Measurements from ENCODE around the gene ZNF112.
"Not testable (repeated sequence)": the region's sequence is repeated elsewhere in the genome, so short reads cannot be mapped to it uniquely, and the experiment has no call there.

ZNF112 gene

DNA sequence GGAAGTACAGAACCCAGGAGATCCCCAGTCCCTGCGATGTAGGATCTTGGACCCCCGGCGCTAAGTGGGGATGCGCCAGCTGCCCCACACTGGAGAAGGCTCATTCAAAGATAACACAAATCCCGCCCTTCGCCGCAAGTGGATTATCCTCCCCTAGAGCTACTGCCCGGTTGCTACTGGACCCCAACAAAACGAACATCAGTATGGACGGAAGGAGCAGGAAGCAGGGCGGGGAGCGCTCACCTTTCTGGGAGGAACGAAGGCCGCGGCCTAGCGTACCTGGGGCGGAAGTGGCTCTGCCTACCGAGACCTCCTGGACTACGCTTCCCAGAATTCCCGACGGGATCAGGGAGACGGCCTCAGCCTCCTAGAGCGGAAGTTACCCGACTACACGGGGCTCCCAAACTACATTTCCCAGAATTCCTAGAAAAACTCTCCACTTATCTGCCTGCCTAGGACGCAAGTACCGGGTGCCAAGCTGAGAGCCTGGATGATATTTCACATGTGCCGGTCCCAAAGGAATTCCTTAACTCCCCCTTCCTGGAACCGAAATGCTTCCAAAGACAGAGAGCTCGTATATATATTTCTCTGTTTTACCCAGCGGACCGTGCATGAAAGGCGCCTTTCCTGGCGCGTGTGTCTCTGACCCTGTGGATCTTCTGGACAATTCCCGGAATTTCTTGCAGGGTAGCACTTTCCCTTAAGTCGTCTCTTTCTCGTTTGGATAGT lies at the start of gene ZNF112:
TSS of gene ZNF112 (minus strand) at position 298 of the 729 bp plus-strand sequence. CDS start 16,141 bp downstream, outside the sequence.
- DNase-seq (ENCODE audit: low read depth, low spot score) = peak; percentile 96

DNA sequence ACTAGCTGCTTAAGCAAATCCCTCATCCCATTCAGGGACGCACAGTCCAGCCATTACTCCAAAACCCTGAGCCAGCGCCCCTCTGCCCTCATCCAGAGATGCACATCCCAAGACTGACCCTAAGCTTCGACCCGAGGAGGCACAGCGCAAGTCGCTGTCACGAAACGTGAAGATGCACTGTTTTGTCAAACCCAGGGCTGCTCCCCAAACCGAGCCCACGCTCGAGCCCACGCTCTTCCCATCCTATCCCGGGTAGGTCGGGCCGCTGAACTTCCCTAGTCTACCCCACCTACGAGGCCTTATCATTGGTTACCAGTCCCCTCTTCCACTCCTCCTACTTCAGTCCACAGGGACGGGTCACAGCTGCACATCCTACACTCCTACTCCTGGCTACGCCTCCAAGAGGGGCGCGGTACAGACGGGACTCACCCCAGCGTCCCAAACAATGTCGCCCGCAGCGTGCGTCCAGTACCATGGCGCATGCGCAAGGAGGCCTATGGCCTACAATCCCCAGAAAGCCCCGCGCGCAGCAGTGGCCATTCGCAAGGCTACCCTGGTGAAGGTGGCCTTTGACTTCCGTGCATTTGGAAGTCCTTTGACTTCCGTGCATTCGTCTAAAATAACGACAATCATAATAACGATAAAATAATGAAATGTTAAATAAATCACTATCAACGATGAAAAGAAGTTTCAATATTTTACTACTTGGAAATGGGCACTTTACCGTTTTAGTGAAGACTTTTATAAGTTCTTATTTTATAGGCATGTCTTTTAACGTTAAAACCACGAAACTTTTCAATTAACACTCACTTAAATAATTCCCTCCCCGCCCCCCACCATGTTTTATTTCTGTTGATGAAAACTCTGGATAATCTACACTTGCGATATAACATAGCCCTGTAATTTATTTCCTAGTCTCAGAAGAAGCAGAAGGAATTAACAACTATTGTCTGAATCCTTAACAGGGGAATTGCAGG lies 44.9 kb upstream of the ZNF112 start, which contains the start of gene ZNF285:
TSS of gene ZNF285 (minus strand) at position 470 of the 977 bp plus-strand sequence. CDS start 4,395 bp downstream, outside the sequence.
- peak; percentile 98 for DNase-seq (ENCODE audit: low read depth, low spot score)

DNA sequence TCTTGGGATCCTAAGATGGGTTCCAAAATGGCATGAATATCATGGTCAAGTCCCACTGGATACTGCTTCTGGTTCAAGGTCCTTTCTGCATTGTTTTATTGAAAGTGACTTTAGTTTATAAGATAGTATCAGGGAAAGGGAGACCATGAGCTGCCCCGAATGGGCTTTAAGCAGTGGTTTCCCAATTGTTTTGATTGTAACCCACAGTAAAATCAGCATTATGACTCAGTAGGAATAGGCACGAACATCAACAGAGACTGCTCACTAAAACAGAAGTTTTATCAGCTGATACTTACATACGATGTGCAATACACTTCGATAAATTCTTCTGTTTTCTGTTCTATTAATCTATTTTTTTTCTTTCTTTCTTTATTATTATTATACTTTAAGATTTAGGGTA lies 32.8 kb upstream of the ZNF112 start:
- DNase-seq (ENCODE audit: low read depth, low spot score) = not testable (repeated sequence)

DNA sequence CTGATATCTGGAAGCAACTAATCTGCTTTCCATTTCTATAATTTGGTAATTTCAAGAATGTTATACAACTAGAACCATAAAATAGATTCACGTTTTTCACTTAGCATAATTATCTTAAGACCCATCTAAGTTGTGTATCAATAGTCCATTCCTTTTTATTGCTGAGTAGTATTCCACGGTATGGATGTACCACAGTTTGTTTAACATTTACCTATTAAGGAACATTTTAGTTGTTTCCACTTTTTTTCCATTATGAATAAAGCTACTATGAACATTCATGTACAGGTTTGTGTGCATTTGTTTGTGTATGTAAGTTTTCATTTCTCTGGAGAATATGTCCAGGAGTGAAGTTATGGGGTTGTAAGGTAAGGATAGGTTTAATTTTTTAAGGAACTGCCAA lies 18.3 kb upstream of the ZNF112 start:
- no peak for DNase-seq (ENCODE audit: low read depth, low spot score)

GRCh38 chr19:44371815-44372480 lies 15.5 kb upstream of the ZNF112 start:
- no peak for DNase-seq (ENCODE audit: low read depth, low spot score)

DNA sequence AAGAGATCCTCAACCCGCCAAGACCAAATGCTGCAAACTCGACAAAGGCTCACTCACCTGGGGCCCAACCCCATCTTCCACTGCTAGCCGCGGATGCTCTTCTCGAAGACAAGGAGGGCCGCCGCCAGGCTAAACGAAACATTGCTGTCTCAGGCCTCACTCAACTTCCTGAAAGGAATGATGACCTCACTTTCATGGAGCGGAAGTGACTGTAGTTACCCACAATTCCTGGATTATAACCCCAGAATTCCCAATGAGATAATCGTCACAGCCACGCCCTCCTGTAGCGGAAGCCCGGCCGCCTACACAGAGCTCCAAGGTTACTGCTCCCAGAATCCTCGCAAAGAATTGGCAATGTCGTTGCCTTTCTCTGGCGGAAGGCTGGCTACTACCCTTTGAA lies 10.5 kb upstream of the ZNF112 start:
- DNase-seq (ENCODE audit: low read depth, low spot score) = peak; percentile 2

- no peak for DNase-seq (ENCODE audit: low read depth, low spot score)
These were observed 9.9 kb downstream of the ZNF112 start for GRCh38 chr19:44346556-44346955.

DNA sequence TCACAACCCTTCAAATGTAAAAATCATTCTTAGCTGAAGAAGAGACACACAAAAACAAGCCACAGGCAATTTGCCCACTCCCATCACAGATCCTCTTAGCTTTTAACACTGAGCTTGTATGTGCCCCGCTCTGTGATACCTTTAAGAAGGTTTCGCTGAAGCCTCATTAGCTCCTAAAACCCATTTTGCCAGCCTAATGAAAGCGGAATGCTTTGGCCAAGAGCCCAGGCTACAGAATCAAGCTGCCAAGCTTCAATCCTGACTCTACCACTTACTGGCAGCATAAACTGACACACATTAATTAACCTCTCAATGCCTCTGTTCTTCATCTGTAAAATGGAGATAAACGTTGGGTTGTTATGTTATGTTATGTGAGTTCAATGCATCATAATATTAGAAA lies 10.5 kb downstream of the ZNF112 start:
- DNase-seq (ENCODE audit: low read depth, low spot score) = no peak

DNA sequence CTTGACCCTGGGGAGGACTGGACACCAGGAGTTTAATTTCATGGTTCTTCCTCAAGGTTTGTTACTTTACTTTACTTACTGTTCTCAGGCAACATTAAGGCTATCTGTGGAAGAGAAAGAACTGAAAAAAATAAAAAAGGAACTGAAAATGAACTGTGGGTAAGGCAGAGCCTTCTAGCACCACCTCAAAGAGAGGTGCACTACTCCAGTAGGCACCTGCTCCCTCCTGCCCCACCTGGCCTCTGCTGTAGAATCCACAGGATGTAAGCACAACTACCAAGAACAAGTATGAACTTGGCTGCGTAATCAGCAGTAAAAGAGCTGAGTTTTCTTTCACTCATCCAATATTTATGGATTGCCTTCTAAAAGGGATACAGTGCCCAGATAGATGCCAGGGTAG lies 12.2 kb downstream of the ZNF112 start:
- no peak for DNase-seq (ENCODE audit: low read depth, low spot score)

DNA sequence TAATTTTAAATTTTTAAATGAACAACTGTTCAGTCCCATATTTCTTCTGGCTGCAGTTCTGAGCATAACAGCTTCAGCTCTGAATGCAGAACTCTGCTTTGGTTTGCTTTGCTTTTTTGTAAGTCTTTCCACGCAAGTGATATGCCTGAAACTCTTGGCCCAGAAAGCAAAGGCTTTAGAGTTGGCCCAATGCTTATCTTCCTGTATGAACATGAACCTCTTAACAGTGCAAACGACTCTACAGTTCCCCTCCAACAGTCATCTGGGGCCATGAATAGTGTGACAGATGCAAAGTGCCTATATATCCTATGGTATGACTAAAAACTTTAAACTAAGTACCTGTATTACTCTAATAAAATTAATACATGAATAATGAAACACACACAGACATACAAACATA lies 14.7 kb downstream of the ZNF112 start:
- no peak for DNase-seq (ENCODE audit: low read depth, low spot score)

DNA sequence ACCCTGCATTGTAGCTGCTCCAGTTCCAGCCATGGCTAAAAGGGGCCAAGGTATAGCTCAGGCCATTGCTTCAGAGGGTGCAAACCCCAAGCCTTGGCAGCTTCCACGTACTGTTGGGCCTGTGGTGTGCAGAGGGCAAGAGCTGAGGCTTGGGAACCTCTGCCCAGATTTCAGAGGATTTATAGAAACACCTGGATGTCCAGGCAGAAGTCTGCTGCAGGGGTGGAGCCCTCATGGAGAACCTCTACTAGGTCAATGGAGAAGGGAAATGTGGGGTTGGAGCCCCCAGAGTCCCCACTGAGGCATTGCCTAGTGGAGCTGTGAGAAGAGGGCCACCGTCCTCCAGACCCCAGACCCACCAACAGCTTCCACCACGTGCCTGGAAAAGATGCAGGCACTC lies 21.8 kb downstream of the ZNF112 start:
- peak; percentile 2 for DNase-seq (ENCODE audit: low read depth, low spot score)

DNA sequence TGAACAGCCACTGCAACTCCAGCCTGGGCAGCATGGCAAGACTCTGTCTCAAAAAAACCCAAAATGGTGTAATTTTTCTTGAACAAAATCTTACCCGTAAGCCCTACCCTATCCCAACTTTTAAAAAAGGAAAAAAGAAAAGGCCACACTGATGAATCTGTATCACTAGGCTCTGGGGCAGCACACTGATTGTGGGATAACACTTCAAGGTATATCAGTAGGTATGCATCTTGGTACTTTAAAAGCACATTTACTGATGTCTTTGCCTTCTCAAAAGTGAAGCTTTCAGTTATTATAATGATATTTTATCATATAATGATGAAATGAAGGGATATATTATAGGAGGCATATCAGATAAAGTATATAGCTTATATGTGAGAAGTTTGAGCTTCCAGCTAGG lies 24.3 kb downstream of the ZNF112 start:
- no peak for DNase-seq (ENCODE audit: low read depth, low spot score)

- DNase-seq (ENCODE audit: low read depth, low spot score) = no peak
These were observed 40.6 kb downstream of the ZNF112 start for GRCh38 chr19:44315883-44316282.

DNA sequence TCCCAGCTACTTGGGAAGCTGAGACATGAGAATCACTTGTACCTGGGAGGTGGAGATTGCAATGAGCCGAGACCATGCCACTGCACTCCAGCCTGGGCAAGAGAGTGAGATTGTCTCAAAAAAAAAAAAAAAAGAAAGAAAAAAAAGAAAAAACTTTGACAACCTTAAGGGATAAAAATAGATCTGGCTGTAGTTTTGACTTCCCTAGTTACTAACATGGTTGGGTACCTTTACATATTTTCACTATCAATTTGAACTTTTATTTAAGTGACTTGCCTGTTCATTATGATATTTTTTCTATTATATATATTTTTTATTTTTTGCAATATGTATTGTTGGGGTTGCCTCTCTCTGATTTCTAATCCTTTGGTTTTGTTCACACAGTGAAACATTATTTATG lies 43.2 kb downstream of the ZNF112 start:
- DNase-seq (ENCODE audit: low read depth, low spot score) = no peak

- DNase-seq (ENCODE audit: low read depth, low spot score) = no peak
These were observed 48.5 kb downstream of the ZNF112 start for GRCh38 chr19:44308011-44308410.

DNA sequence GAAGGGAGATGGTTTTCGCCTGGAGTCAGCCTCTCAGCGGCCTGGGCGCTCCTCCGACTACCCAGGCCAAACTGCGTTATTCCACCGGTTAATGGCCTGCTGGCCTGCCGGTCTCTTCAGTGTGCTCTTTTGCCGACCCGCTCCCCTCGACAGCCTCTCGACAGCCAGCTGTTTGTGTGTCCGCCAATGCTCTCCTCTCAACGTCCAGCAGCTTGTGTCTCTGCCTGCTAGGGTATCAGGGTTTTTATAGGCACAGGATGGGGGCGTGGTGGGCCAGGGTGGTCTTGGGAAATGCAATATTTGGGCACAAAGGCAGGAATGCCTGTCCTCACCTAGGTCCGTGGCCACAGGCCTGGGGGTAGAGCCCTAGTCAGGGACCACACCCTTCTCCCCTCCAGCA lies 50.2 kb downstream of the ZNF112 start:
- no peak for DNase-seq (ENCODE audit: low read depth, low spot score)

GRCh38 chr19:44305457-44305856 lies 51.0 kb downstream of the ZNF112 start:
- no peak for DNase-seq (ENCODE audit: low read depth, low spot score)

DNA sequence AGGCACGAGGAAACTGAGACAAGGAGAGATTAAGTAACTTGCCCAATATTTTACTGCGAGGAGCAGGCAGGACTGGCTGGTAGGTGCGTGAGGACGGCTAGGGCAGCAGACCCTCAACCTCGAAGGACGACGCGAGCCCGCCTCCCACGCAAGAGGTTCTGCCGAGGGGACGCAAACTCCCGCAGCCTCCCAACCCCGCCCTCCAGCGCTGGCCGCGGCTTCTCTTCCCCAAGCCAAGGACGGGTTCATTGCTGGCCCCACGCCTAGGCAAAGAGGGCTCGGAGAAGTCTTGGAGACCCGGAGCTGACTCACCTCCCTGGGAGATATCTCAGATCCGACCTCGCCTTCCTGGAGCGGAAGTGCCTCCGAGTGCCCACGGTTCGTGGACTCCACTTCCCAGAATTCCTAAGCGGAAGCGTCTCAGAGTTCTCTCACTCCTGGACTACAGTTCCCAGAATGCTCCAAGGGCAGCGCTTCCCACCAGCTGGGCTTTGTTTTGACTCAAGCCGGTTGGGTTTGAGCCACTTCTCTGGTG lies 51.8 kb downstream of the ZNF112 start, which contains the start of gene ZNF235:
TSS of gene ZNF235 (minus strand) at position 367 of the 535 bp plus-strand sequence. CDS start 1,621 bp downstream, outside the sequence.
- peak; percentile 96 for DNase-seq (ENCODE audit: low read depth, low spot score)

GRCh38 chr19:44303976-44304568 lies 52.4 kb downstream of the ZNF112 start:
- peak; percentile 44 for DNase-seq (ENCODE audit: low read depth, low spot score)

DNA sequence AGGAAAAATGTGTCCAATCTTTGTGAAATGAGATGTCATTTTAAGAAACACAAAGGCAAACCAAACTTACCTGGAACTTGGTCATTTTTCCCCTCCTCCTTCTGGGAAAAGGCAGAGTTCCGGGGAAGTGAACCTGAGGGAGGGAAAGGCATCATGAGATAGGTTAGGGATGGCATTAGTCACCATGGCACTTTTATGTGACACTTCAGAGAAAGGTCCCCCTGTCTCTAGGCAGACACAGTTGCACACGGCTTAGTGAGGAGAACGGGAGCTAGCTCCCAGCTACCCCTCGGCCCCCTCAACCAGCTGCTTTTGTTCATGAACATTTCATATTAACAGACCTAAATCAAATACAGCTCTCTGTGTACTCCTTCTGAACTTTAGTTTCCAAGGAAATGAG lies 53.2 kb downstream of the ZNF112 start:
- no peak for DNase-seq (ENCODE audit: low read depth, low spot score)

DNA sequence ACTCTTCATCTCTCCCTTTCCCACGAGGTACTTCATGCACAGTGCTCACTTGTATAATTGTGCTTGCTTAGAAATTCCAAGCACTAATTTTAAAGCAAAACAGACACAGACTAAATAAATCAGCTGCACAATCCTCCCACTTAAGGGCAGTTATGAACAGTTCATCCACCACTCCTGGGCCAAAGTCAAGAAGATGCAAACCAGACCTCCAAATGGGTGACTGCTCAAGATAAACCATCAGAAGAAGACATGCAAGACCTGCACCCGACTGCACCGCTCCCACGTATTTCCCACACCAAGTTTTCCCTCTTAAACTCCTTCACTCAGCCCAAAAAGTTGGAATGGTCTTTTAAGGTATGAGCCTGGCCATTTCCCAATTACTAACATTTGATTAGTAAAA lies 71.5 kb downstream of the ZNF112 start:
- DNase-seq (ENCODE audit: low read depth, low spot score) = no peak

All from ELF-1 (cell line).